ENCODE measurements around the gene STAMBP. TPM values are rescaled to one million over a fixed set of nuclear protein-coding genes. Genes with fewer than 3 reads are reported as not detected.
"Not testable (repeated sequence)": the region's sequence is repeated elsewhere in the genome, so short reads cannot be mapped to it uniquely, and the experiment has no call there.

STAMBP gene
- polyA plus RNA-seq, 1 experiment, result 48.4 TPM

- peaks cover 11% of the 10 kb centered on the region for H3K27me3 ChIP-seq (ENCODE audit: control insufficient read depth, insufficient read depth, low read length)
- TF ChIP-seq CTCF (IDR thresholded peaks at IDR 0.05; ENCODE audit: insufficient read depth, low read depth, low read length), result no peak
- H3K36me3 ChIP-seq (ENCODE audit: control insufficient read depth, insufficient read depth, low read length), result no peaks in the 10 kb centered on the region
- CTCF ChIA-PET, result no interaction called here
- POLR2A ChIA-PET, result no interaction called here
- no peak for DNase-seq (ENCODE audit: low read depth)
- H3K4me3 ChIP-seq (ENCODE audit: low read depth, low read length), result no peak overlapping the region
Measured at GRCh38 chr2:73886357-73886756, 57.6 kb downstream of the STAMBP start.

- H3K27me3 ChIP-seq (ENCODE audit: control insufficient read depth, insufficient read depth, low read length); CTCF ChIA-PET; H3K36me3 ChIP-seq (ENCODE audit: control insufficient read depth, insufficient read depth, low read length); H3K4me3 ChIP-seq (ENCODE audit: low read depth, low read length); DNase-seq (ENCODE audit: low read depth); POLR2A ChIA-PET: not testable (repeated sequence)
Measured at GRCh38 chr2:73887596-73888353, 59.0 kb downstream of the STAMBP start.

- no peak for TF ChIP-seq CTCF (IDR thresholded peaks at IDR 0.05; ENCODE audit: insufficient read depth, low read depth, low read length)
- DNase-seq (ENCODE audit: low read depth), result no peak
- Histone ChIP-seq H3K36me3 (ENCODE audit: control insufficient read depth, insufficient read depth, low read length) (no peaks in the 10 kb centered on the region), H3K4me3 (ENCODE audit: low read depth, low read length) (no peak overlapping the region), H3K27me3 (ENCODE audit: control insufficient read depth, insufficient read depth, low read length) (peaks cover 10% of the 10 kb centered on the region)
- CTCF ChIA-PET, result no interaction called here
- POLR2A ChIA-PET, result no interaction called here
Measured at GRCh38 chr2:73888388-73888787, 59.6 kb downstream of the STAMBP start.

GRCh38 chr2:73889206-73889605 lies 60.4 kb downstream of the STAMBP start:
- ChIA-PET POLR2A (no interaction called here), CTCF (no interaction called here)
- Histone ChIP-seq H3K4me3 (ENCODE audit: low read depth, low read length) (no peak overlapping the region), H3K27me3 (ENCODE audit: control insufficient read depth, insufficient read depth, low read length) (peaks cover 12% of the 10 kb centered on the region), H3K36me3 (ENCODE audit: control insufficient read depth, insufficient read depth, low read length) (no peaks in the 10 kb centered on the region)
- TF ChIP-seq CTCF (IDR thresholded peaks at IDR 0.05; ENCODE audit: insufficient read depth, low read depth, low read length), result no peak
- no peak for DNase-seq (ENCODE audit: low read depth)

- ChIA-PET POLR2A (no interaction called here), CTCF (interaction anchor here (0.8 to 1.3 kb wide), 2 partner anchors 8 to 17 kb away, joined by 3 to 6 read pairs; no protein-coding TSS in a partner anchor)
- TF ChIP-seq CTCF (IDR thresholded peaks at IDR 0.05; ENCODE audit: insufficient read depth, low read depth, low read length), result no peak
- Histone ChIP-seq H3K27me3 (ENCODE audit: control insufficient read depth, insufficient read depth, low read length) (peaks cover 14% of the 10 kb centered on the region), H3K36me3 (ENCODE audit: control insufficient read depth, insufficient read depth, low read length) (no peaks in the 10 kb centered on the region), H3K4me3 (ENCODE audit: low read depth, low read length) (no peak overlapping the region)
- DNase-seq (ENCODE audit: low read depth), result no peak
Measured at GRCh38 chr2:73890301-73891092, 61.7 kb downstream of the STAMBP start.
